NCI-H524 (cell line): ENCODE results near the gene QPRT.
"Not testable (repeated sequence)": the region's sequence is repeated elsewhere in the genome, so short reads cannot be mapped to it uniquely, and the experiment has no call there.

ENCODE experiments used
- DNase-seq, 2 experiments: peaks; one replicate each; lab custom pipeline; 2025; lab: John Stamatoyannopoulos, UW

Gene QPRT

GRCh38 chr16:29678691-29679267 is at the start of gene QPRT:
TSS of gene QPRT (plus strand) at chr16:29679180. CDS start at chr16:29679198, 18 bp downstream.
- DNase-seq = peak; percentile 74 to 77

- not testable (repeated sequence) for DNase-seq
Measured at GRCh38 chr16:29629318-29629717, 49.7 kb upstream of the QPRT start.

- not testable (repeated sequence) for DNase-seq
Measured at GRCh38 chr16:29631658-29632057, 47.3 kb upstream of the QPRT start.

GRCh38 chr16:29635902-29636301 is 43.1 kb upstream of the QPRT start:
- DNase-seq = not testable (repeated sequence)

- DNase-seq = not testable (repeated sequence)
Measured at GRCh38 chr16:29636368-29636767, 42.6 kb upstream of the QPRT start.

- not testable (repeated sequence) for DNase-seq
Measured at GRCh38 chr16:29638751-29639150, 40.2 kb upstream of the QPRT start.

GRCh38 chr16:29641561-29641960 is 37.4 kb upstream of the QPRT start:
- DNase-seq = peak; percentile 13 to 50

- DNase-seq = no peak
Measured at GRCh38 chr16:29643596-29643995, 35.4 kb upstream of the QPRT start.

- DNase-seq = no peak
Measured at GRCh38 chr16:29644338-29644857, 34.6 kb upstream of the QPRT start.

GRCh38 chr16:29644973-29645693 is 33.8 kb upstream of the QPRT start:
- DNase-seq = no peak

GRCh38 chr16:29645694-29646187 is 33.2 kb upstream of the QPRT start:
- peak; percentile 23 to 61 for DNase-seq

GRCh38 chr16:29646947-29647346 is 32.0 kb upstream of the QPRT start:
- no peak for DNase-seq

GRCh38 chr16:29649588-29650494 is 29.1 kb upstream of the QPRT start:
- no peak for DNase-seq

- DNase-seq = no peak
Measured at GRCh38 chr16:29650771-29651170, 28.2 kb upstream of the QPRT start.

- no peak for DNase-seq
Measured at GRCh38 chr16:29651774-29652349, 27.1 kb upstream of the QPRT start.

GRCh38 chr16:29653471-29653870 is 25.5 kb upstream of the QPRT start:
- no peak for DNase-seq

GRCh38 chr16:29653890-29654289 is 25.1 kb upstream of the QPRT start:
- not testable (repeated sequence) for DNase-seq

- no peak for DNase-seq
Measured at GRCh38 chr16:29656688-29657523, 22.1 kb upstream of the QPRT start.

GRCh38 chr16:29658705-29659104 is 20.3 kb upstream of the QPRT start:
- DNase-seq = no peak

- DNase-seq = no peak
Measured at GRCh38 chr16:29662000-29662728, 16.8 kb upstream of the QPRT start.
